CD4-positive, alpha-beta T cell treated with Interleukin-15 for 1 hour (primary cell): Measurements from ENCODE around the gene RUFY4.
"Not testable (repeated sequence)": the region's sequence is repeated elsewhere in the genome, so short reads cannot be mapped to it uniquely, and the experiment has no call there.

Experiments
- DNase-seq: peaks from one replicate; pipeline ENCODE4 v3.0.0-alpha.2; 2020

The RUFY4 gene

GRCh38 chr2:218086478-218086877, 17.4 kb downstream of the RUFY4 start:
- no peak for DNase-seq

GRCh38 chr2:218089259-218089658, 20.2 kb downstream of the RUFY4 start:
- no peak for DNase-seq

GRCh38 chr2:218091746-218092145, 22.7 kb downstream of the RUFY4 start:
- DNase-seq = no peak

- no peak for DNase-seq
Measured at GRCh38 chr2:218093879-218094278, 24.8 kb downstream of the RUFY4 start.

GRCh38 chr2:218095853-218096252, 26.8 kb downstream of the RUFY4 start:
- no peak for DNase-seq

- no peak for DNase-seq
Measured at GRCh38 chr2:218097975-218098374, 28.9 kb downstream of the RUFY4 start.

GRCh38 chr2:218108834-218109233, 39.8 kb downstream of the RUFY4 start:
- DNase-seq = not testable (repeated sequence)

- DNase-seq = not testable (repeated sequence)
Measured at GRCh38 chr2:218121789-218122188, 52.7 kb downstream of the RUFY4 start.

GRCh38 chr2:218122286-218122685, 53.2 kb downstream of the RUFY4 start:
- DNase-seq = not testable (repeated sequence)

- DNase-seq = no peak
Measured at GRCh38 chr2:218123986-218124385, 54.9 kb downstream of the RUFY4 start.

GRCh38 chr2:218125095-218125494, 56.0 kb downstream of the RUFY4 start:
- no peak for DNase-seq

GRCh38 chr2:218125626-218126080, 56.6 kb downstream of the RUFY4 start, which contains the start of gene CXCR2:
Gene CXCR2 (plus strand): TSS chr2:218126028. CDS start chr2:218134802, 8,774 bp downstream.
- peak; percentile 18 for DNase-seq

- DNase-seq = no peak
Measured at GRCh38 chr2:218127929-218128455, 58.9 kb downstream of the RUFY4 start.

- no peak for DNase-seq
Measured at GRCh38 chr2:218128781-218129457, 59.9 kb downstream of the RUFY4 start.

- no peak for DNase-seq
Measured at GRCh38 chr2:218129458-218130135, 60.5 kb downstream of the RUFY4 start.

GRCh38 chr2:218130377-218130776, 61.3 kb downstream of the RUFY4 start:
- DNase-seq = peak; percentile 19

- DNase-seq = no peak
Measured at GRCh38 chr2:218130822-218131221, 61.8 kb downstream of the RUFY4 start.

- DNase-seq = no peak
Measured at GRCh38 chr2:218137514-218137913, 68.5 kb downstream of the RUFY4 start.

- DNase-seq = no peak
Measured at GRCh38 chr2:218138047-218138446, 69.0 kb downstream of the RUFY4 start.
